HS-27A (cell line): ENCODE results near the gene SART1.
"Not testable (repeated sequence)": the region's sequence is repeated elsewhere in the genome, so short reads cannot be mapped to it uniquely, and the experiment has no call there.

Experiments used
- DNase-seq: peaks from one replicate; pipeline ENCODE4 v3.0.0-alpha.2; 2012; ENCODE audit warnings: low read depth, missing footprints

Gene SART1

GRCh38 chr11:65931773-65932557 lies 29.6 kb upstream of the SART1 start:
- no peak for DNase-seq

- no peak for DNase-seq
Measured at GRCh38 chr11:65932558-65932919, 29.0 kb upstream of the SART1 start.

DNA sequence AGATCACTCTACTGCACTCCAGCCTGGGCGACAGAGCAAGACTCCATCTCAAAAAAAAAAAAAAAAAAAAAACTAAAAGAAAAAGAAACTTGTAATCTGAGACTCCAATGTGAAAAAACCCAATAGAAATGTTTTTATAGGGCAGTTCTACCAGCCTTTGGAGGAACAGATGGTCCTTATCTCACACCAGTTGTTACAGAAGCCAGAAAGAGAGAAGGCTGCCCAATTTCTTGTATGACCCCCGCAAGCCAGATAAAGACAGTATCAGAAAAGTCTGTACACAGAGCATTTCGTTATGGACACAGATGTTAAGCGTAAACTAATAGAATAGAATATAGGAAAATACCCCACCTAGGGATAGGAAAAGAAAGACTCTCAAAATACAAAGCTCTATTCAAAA lies 27.5 kb upstream of the SART1 start:
- no peak for DNase-seq

DNA sequence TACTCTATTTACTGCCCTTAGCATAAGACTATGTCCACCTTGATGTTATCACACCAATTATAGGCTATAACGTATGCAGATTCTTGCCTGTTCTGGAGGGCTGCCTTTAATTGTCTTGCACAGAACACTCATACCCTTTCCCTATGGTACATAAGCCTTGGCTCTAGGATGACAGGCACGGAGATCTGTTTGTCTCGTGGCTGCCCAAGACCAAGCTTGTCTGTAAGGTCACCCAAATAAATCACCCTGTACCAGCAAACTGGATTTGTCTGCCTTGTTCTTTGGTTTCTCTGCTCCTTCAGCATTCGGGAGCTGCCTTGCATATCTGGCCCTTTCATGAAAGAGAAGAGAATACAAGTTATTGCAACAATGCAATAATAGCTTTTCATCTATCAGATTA lies 23.8 kb upstream of the SART1 start:
- DNase-seq: no peak

GRCh38 chr11:65941720-65942310 lies 19.7 kb upstream of the SART1 start:
- DNase-seq: no peak

- no peak for DNase-seq
Measured at GRCh38 chr11:65942531-65942930, 19.0 kb upstream of the SART1 start.

DNA sequence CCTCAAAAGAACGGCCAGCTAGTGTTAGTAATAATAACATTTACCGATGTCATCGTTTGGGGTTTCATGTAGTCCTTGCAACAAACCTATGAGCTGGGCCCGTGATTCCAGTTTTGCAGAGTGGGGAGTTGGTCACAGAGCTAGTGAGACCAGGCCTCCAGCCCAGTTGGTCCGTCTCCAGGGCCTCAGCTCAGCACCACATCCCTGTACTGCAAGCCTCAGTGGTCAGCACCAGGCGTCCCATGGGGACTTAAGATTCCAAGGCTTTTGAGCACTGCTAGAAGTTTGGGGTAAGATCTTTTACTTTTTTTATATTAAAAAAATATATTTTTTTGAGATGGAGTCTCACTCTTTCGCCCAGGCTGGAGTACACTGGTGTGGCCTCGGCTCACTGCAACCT lies 17.3 kb upstream of the SART1 start:
- DNase-seq: no peak

DNA sequence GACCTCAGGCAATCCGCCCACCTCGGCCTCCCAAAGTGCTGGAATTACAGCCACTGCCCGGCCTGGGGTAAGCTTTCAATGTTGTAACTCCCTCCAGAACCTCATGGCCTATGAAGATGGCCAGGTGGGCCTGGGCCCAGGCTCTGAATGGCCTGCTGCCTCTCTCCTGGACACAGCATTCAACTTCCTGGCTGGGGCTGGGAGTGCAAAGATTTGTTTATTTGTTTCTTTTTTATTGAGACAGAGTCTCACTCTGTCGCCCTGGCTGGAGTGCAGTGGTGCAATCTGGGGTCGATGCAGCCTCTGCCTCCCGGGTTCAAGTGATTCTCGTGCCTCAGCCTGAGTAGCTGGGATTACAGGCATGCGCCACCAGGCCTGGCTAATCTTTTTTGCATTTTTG lies 16.8 kb upstream of the SART1 start:
- no peak for DNase-seq

- no peak for DNase-seq
Measured at GRCh38 chr11:65945430-65945911, 16.1 kb upstream of the SART1 start, which contains the start of gene TSGA10IP. Gene TSGA10IP (plus strand): TSS chr11:65945480. CDS start chr11:65945676, 196 bp downstream.

DNA sequence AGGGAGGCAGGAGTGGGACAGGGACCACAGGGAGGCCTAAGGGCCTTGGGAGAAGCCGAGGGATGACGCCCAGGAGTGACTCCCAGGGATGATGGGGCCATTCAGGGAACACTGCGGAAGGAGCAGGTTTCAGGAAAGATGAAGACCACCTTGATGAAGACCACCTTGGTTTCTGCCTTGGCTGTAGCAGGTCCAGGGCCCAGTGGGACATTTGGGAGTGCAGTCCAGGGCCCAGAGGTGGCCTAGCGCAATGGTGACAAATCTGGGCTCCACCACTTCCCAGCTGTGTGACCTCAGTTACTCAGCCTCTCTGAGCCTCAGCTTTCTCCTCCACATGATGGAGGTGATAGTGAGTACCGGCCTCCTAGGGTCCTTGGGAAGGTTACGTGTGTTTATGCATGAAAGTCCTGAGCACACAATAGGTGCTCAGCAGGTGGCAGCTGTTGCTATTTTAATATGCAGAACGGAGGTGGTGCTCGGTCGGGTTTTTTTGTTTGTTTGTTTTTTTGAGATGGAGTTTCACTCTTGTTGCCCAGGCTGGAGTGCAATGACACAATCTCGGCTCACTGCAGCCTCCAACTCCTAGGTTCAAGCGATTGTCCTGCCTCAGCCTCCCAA lies 15.5 kb upstream of the SART1 start:
- no peak for DNase-seq

DNA sequence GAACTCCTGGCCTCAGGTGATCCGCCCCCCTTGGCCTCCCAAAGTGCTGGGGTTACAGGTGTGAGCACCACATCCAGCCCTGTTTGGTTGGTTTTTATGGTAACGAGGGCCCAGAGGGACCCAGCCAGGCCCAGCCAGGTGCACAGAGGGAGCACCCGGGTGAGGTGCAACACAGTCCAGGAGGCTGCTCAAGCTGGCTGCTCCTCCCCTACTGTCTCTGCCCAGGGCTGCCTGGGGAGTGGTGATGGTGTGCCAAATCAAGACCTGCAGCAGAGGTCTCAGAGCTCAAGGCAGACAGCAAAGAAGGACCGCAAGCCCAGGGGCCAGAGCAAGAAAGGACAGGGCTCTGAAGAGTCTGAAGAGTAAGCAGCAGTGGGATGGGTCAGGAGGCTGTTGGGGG lies 14.9 kb upstream of the SART1 start:
- no peak for DNase-seq

GRCh38 chr11:65947133-65947532 lies 14.4 kb upstream of the SART1 start:
- no peak for DNase-seq

DNA sequence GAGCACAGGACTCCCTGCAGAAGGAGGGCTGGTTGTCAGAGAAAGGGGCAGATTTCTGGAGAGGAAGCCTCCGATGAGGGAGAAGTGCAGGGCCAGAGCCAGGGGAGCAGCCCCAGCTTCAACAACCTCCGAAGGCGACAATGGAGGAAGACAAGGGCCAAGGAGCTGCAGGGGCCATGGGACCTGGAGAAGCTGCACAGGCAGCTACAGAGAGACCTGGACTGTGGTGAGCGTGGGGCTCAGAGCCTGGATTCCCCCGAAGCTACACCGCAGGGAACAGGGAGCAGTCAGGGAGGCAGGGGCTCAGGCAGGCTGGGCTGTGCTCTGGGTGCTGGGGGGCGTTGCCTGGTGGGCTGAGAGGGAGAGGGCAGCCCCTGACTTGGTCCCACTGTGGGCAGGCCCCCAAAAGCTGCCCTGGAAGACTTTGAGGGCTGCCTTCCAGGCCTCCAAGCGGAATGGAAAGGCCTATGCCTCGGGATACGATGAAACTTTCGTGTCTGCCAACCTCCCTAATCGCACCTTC lies 13.9 kb upstream of the SART1 start:
- no peak for DNase-seq

- DNase-seq: not testable (repeated sequence)
Measured at GRCh38 chr11:65950711-65951110, 10.8 kb upstream of the SART1 start.

GRCh38 chr11:65951641-65952040 lies 9.9 kb upstream of the SART1 start:
- DNase-seq: not testable (repeated sequence)

GRCh38 chr11:65952052-65952521 lies 9.4 kb upstream of the SART1 start:
- no peak for DNase-seq

- no peak for DNase-seq
Measured at GRCh38 chr11:65953471-65953870, 8.1 kb upstream of the SART1 start.

- no peak for DNase-seq
Measured at GRCh38 chr11:65954771-65955170, 6.8 kb upstream of the SART1 start.

- no peak for DNase-seq
Measured at GRCh38 chr11:65958291-65958690, 3.2 kb upstream of the SART1 start.

DNA sequence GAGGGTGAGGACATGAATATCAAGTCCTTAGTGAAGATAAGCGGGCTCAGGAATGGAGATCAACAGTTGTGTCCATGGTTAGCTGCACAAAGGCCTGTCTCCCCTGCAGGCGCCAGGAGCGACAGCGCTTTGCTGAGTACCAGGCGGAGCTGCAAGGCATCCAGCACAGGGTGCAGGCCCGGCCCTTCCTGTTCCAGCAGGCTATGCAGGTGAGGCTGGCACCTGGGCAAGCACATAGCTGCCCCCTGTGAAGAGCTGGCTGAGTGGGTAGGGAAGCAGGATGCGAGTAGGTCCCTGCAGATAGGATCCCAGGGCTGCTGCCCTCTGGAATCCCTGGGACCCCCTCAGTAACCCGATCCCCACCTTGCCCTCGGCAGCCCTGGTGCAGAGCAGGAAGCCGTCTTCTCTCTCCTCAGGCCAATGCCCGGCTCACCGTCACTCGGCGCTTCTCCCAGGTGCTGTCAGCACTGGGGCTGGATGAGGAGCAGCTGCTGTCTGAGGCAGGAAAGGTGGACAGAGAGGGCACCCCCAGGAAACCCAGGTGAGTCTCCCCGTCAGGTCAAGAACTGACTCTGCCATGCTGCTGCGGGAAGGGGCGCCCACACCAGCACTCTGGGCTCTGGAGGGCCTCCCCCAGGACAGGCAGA lies 2.6 kb upstream of the SART1 start:
- no peak for DNase-seq

GRCh38 chr11:65960824-65961266 lies 689 bp upstream of the SART1 start:
- DNase-seq: no peak

- DNase-seq: no peak
Measured at GRCh38 chr11:65962141-65962564, 619 bp downstream of the SART1 start.
